Endothelial cell (in vitro differentiated cells): Measurements from ENCODE around the gene ADGRG2. TPM values are rescaled to one million over a fixed set of nuclear protein-coding genes. Genes with fewer than 3 reads are reported as not detected.

Experiments
- DNase-seq: peaks from one replicate; pipeline ENCODE4 v3.0.0; 2021; ENCODE audit warnings: low spot score
- H3K27ac Mint-ChIP-seq: one replicate; pipeline ENCODE4 v1.8.0; 2021; ENCODE audit warnings: mixed read lengths, inconsistent platforms; ENCODE audit not compliant: unreplicated experiment
- H3K27me3 Mint-ChIP-seq: one replicate; pipeline ENCODE4 v1.8.0; 2021; ENCODE audit warnings: mild to moderate bottlenecking, moderate library complexity, mixed read lengths, inconsistent platforms; ENCODE audit not compliant: unreplicated experiment
- H3K36me3 Mint-ChIP-seq: one replicate; pipeline ENCODE4 v1.8.0; 2021; ENCODE audit warnings: mild to moderate bottlenecking, low read depth, mixed read lengths, inconsistent platforms; ENCODE audit not compliant: unreplicated experiment
- H3K4me1 Mint-ChIP-seq: one replicate; pipeline ENCODE4 v1.8.0; 2021; ENCODE audit warnings: mild to moderate bottlenecking, mixed read lengths, inconsistent platforms; ENCODE audit not compliant: unreplicated experiment
- H3K4me3 Mint-ChIP-seq: one replicate; pipeline ENCODE4 v1.8.0; 2021; ENCODE audit warnings: mild to moderate bottlenecking, mixed read lengths, inconsistent platforms; ENCODE audit not compliant: unreplicated experiment
- H3K9me3 Mint-ChIP-seq: one replicate; pipeline ENCODE4 v1.8.0; 2021; ENCODE audit warnings: mixed read lengths, inconsistent platforms; ENCODE audit not compliant: unreplicated experiment
- CTCF ChIP-seq: fragments of 200-600 bp; sonication (generic); IDR thresholded peaks from one replicate; pipeline ENCODE4 v1.5.0; 2021; ENCODE audit warnings: antibody characterized with exemption; ENCODE audit not compliant: unreplicated experiment
- long read RNA-seq: library from polyadenylated mRNA; unstranded; transcript quantifications from one replicate; pipeline ENCODE4 v2.0.0, GENCODE V29; 2020; ENCODE audit not compliant: unreplicated experiment
- total RNA-seq: library from RNA; stranded (reverse); fragmentation: NEBNext Ultra II Directional; extraction: Animal tissue kit (Norgen Biotek cat#: 25700); gene quantifications from one replicate; pipeline ENCODE4 v1.2.1, GENCODE V29; 2021; ENCODE audit not compliant: unreplicated experiment

ADGRG2 gene
- not detected for total RNA-seq
- long read RNA-seq = 0 reads

DNA sequence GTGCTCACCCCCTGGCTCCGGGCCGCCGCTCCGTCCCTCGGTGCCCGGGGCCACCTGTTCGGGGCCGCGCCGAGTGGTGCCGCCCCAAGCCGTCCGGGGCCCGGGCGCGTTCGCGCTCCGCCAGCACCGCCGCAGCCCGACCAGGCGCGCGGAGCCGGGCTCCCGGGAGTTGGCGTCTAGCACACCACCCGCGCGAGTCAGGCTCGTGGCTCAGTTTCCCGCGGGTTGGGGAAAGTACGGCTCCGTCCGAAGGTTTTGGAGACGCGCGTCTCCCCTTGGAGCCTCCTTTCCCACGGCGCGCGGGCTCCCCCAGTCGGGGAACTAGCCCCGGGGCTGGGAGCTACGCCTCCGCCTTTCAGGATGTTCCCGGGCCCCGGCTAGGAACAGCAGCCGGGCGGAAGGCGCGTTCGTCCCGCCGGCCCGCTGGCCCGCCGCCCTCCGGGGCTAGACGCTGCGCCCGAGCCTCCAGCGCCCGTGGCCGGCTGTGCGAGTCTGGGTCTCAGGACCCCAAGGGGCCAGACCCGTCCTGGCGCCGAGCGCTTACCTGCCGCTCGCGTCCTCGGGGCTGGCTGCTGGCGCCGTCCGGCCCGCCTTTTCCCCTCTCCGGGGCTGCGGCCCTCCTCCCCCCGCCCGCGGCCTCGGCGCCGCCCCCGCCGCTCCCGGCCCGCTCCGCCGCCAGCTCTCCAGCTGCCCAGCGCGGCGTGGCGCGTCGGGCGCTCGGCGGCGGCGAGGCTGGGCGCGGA is at the start of gene ADGRG2:
Gene ADGRG2, minus strand, starts transcription at position 571 of the 743 bp plus-strand sequence. CDS start 53,634 bp downstream, outside the sequence.
- Mint-ChIP-seq H3K36me3 (no peaks in the 10 kb centered on the region), H3K27ac (no peak within 1 kb of the TSS), H3K4me3 (peak within 1 kb of the TSS; percentile 74), H3K4me1 (no peaks in the 10 kb centered on the region), H3K27me3 (no peaks in the 10 kb centered on the region), H3K9me3 (no peaks in the 10 kb centered on the region)
- no peak for TF ChIP-seq CTCF
- peak; percentile 14 for DNase-seq

DNA sequence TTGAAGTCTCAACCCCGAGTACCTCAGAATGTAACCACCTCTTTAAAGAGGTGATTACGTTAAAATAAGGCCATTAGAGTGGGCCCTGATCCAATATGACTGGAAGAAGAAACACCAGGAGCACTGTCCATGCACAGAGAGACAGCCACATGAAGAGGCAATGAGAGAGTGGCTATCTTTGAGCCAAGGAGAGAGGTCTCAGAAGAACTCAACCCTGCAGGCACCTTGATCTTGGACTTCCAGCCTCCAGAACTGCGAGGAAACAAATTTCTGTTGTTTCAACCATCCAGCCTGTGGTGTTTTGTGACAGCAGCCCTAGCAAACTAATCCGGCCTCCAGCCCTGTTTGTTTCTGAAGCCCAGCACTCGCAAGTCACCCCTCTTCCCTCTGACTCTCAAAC is 46.3 kb upstream of the ADGRG2 start:
- H3K4me3 Mint-ChIP-seq = no peak overlapping the region
- H3K27ac Mint-ChIP-seq = no peak overlapping the region
- H3K36me3 Mint-ChIP-seq = no peaks in the 10 kb centered on the region
- no peaks in the 10 kb centered on the region for H3K4me1 Mint-ChIP-seq
- peaks cover 2% of the 10 kb centered on the region for H3K27me3 Mint-ChIP-seq
- H3K9me3 Mint-ChIP-seq = no peaks in the 10 kb centered on the region
- TF ChIP-seq CTCF = no peak
- DNase-seq = no peak

GRCh38 chrX:19162851-19163250 is 40.6 kb upstream of the ADGRG2 start:
- H3K36me3 Mint-ChIP-seq = no peaks in the 10 kb centered on the region

GRCh38 chrX:19156186-19156585 is 33.9 kb upstream of the ADGRG2 start:
- Mint-ChIP-seq H3K4me1 (no peaks in the 10 kb centered on the region), H3K36me3 (no peaks in the 10 kb centered on the region), H3K27me3 (no peaks in the 10 kb centered on the region), H3K27ac (no peak overlapping the region), H3K4me3 (no peak overlapping the region), H3K9me3 (no peaks in the 10 kb centered on the region)
- DNase-seq = no peak
- TF ChIP-seq CTCF = no peak

More at GRCh38 chrX:19162851-19163250, 40.6 kb upstream of the ADGRG2 start:
- H3K9me3 Mint-ChIP-seq = no peaks in the 10 kb centered on the region
- no peak for TF ChIP-seq CTCF
- peaks cover 2% of the 10 kb centered on the region for H3K27me3 Mint-ChIP-seq
- no peaks in the 10 kb centered on the region for H3K4me1 Mint-ChIP-seq
- no peak overlapping the region for H3K4me3 Mint-ChIP-seq
- H3K27ac Mint-ChIP-seq = no peak overlapping the region
- DNase-seq = no peak

- Mint-ChIP-seq H3K27me3 (no peaks in the 10 kb centered on the region), H3K27ac (no peak overlapping the region), H3K4me1 (no peaks in the 10 kb centered on the region), H3K9me3 (no peaks in the 10 kb centered on the region), H3K4me3 (no peak overlapping the region), H3K36me3 (no peaks in the 10 kb centered on the region)
- DNase-seq = no peak
- no peak for TF ChIP-seq CTCF
Observed at GRCh38 chrX:19152762-19153161, 30.5 kb upstream of the ADGRG2 start.
